HFF-Myc (cell line): Measurements from ENCODE around the gene RETN.
A peak's percentile ranks its signal among the peaks of the same experiment; 100 is the strongest.
"Not testable (repeated sequence)": the region's sequence is repeated elsewhere in the genome, so short reads cannot be mapped to it uniquely, and the experiment has no call there.

Experiments used
- DNase-seq: peaks from one replicate; pipeline ENCODE4 v3.0.0-alpha.2; 2011; ENCODE audit warnings: low read depth; ENCODE audit errors: extremely low read depth
- H3K4me3 ChIP-seq: replicated peaks from 2 replicates; pipeline ENCODE4 v1.5.1; 2011; ENCODE audit warnings: low read depth, mild to moderate bottlenecking, control low read depth, low read length
- CTCF ChIP-seq: IDR thresholded peaks from 2 replicates; pipeline ENCODE4 v1.5.1; 2012; ENCODE audit warnings: mild to moderate bottlenecking, low read depth, low read length, control low read depth; ENCODE audit errors: missing control alignments

Gene RETN

GRCh38 chr19:7639863-7640348 is 28.9 kb upstream of the RETN start:
- H3K4me3 ChIP-seq: no peak overlapping the region
- no peak for DNase-seq
- no peak for TF ChIP-seq CTCF

GRCh38 chr19:7640803-7641202 is 28.0 kb upstream of the RETN start:
- DNase-seq: no peak
- no peak for TF ChIP-seq CTCF
- no peak overlapping the region for H3K4me3 ChIP-seq

GRCh38 chr19:7641290-7642276 is 27.3 kb upstream of the RETN start:
- H3K4me3 ChIP-seq: no peak overlapping the region
- DNase-seq: no peak
- TF ChIP-seq CTCF: peak; percentile 8

GRCh38 chr19:7642295-7643030 is 26.4 kb upstream of the RETN start:
- H3K4me3 ChIP-seq: no peak overlapping the region
- no peak for DNase-seq
- no peak for TF ChIP-seq CTCF

- TF ChIP-seq CTCF: no peak
- no peak overlapping the region for H3K4me3 ChIP-seq
- no peak for DNase-seq
Observed at GRCh38 chr19:7643031-7643415, 25.8 kb upstream of the RETN start.

GRCh38 chr19:7643629-7644549 is 25.0 kb upstream of the RETN start:
- H3K4me3 ChIP-seq, DNase-seq: not testable (repeated sequence)

- no peak overlapping the region for H3K4me3 ChIP-seq
- DNase-seq: no peak
- TF ChIP-seq CTCF: no peak
Observed at GRCh38 chr19:7644550-7644877, 24.3 kb upstream of the RETN start.
